HepG2 (cell line): ENCODE measurements around the gene ENO3. TPM values are rescaled to one million over a fixed set of nuclear protein-coding genes. Genes with fewer than 3 reads are reported as not detected.

Experiments used
- CBFB ChIP-seq: sonication (generic); formaldehyde crosslinking; IDR thresholded peaks from 2 replicates; pipeline ENCODE4 v1.4.0; 2020; ENCODE audit warnings: missing genetic modification reagents
- FOXM1 ChIP-seq: sonication (generic); formaldehyde crosslinking; IDR thresholded peaks from 2 replicates; pipeline ENCODE4 v1.5.0; 2020; ENCODE audit warnings: missing genetic modification reagents
- GTF2F1 ChIP-seq: fragments of 150-350 bp; IDR thresholded peaks from 2 replicates; pipeline ENCODE4 v1.6.1; 2014; ENCODE audit warnings: low read length
- HDAC1 ChIP-seq: sonication (generic); formaldehyde crosslinking; IDR thresholded peaks from 2 replicates; pipeline ENCODE4 v1.5.1; 2020; ENCODE audit warnings: mild to moderate bottlenecking, missing genetic modification reagents
- HNF4A ChIP-seq: sonication (generic); formaldehyde crosslinking; IDR thresholded peaks from 2 replicates; pipeline ENCODE4 v1.4.0; 2020; ENCODE audit warnings: missing genetic modification reagents
- JUNB ChIP-seq: sonication (generic); formaldehyde crosslinking; IDR thresholded peaks from 2 replicates; pipeline ENCODE4 v1.8.0; 2022; ENCODE audit warnings: missing genetic modification reagents, mild to moderate bottlenecking, borderline replicate concordance
- KLF6 ChIP-seq: IDR thresholded peaks from 2 replicates; pipeline ENCODE4 v1.8.0; 2016; ENCODE audit warnings: missing biosample characterization, missing genetic modification reagents
- LCORL ChIP-seq, 2 experiments: fragments of 450-650 bp in 1 of 2; sonication (generic) in 1 of 2; formaldehyde crosslinking in 1 of 2; IDR thresholded peaks; 2 replicates each; pipeline versions ENCODE4 v1.5.0 to v1.6.1; 2017 to 2020; ENCODE audit warnings: antibody characterized with exemption in 1 of 2, missing genetic modification reagents in 1 of 2
- POLR2AphosphoS2 ChIP-seq: IDR thresholded peaks from 2 replicates; pipeline ENCODE4 v1.6.1; 2011; ENCODE audit warnings: low read depth, low read length, improper control_type of control experiment
- REXO4 ChIP-seq: sonication (generic); formaldehyde crosslinking; IDR thresholded peaks from 2 replicates; pipeline ENCODE4 v1.8.0; 2022; ENCODE audit warnings: missing genetic modification reagents, mild to moderate bottlenecking, borderline replicate concordance
- SNRNP70 ChIP-seq: fragments of 200-400 bp; formaldehyde crosslinking; IDR thresholded peaks from 2 replicates; pipeline ENCODE4 v1.6.1; 2017; ENCODE audit warnings: mild to moderate bottlenecking, low read depth, low read length, moderate library complexity
- SRF ChIP-seq: IDR thresholded peaks from 2 replicates; pipeline ENCODE4 v1.6.1; 2011; ENCODE audit warnings: mild to moderate bottlenecking, low read depth, low read length, moderate library complexity
- STAT5B ChIP-seq: sonication (generic); formaldehyde crosslinking; IDR thresholded peaks from 2 replicates; pipeline ENCODE4 v1.4.0; 2020; ENCODE audit warnings: missing genetic modification reagents
- ZFP36 ChIP-seq: fragments of 150-350 bp; IDR thresholded peaks from 2 replicates; pipeline ENCODE4 v1.6.1; 2018; ENCODE audit warnings: borderline replicate concordance, low read length, low read depth; ENCODE audit not compliant: partially characterized antibody
- ZFYVE20 ChIP-seq: sonication (generic); formaldehyde crosslinking; IDR thresholded peaks from 2 replicates; pipeline ENCODE4 v1.8.0; 2023; ENCODE audit warnings: low read depth, mild to moderate bottlenecking, moderate library complexity, missing genetic modification reagents, borderline replicate concordance
- ZMYM2 ChIP-seq: sonication (generic); formaldehyde crosslinking; IDR thresholded peaks from 2 replicates; pipeline ENCODE4 v1.8.0; 2022; ENCODE audit warnings: mild to moderate bottlenecking, missing genetic modification reagents
- ZNF282 ChIP-seq: fragments of 450-650 bp; IDR thresholded peaks from 2 replicates; pipeline ENCODE4 v1.6.1; 2018; ENCODE audit not compliant: partially characterized antibody
- ZNF431 ChIP-seq: sonication (generic); formaldehyde crosslinking; IDR thresholded peaks from 2 replicates; pipeline ENCODE4 v1.9.0; 2022; ENCODE audit warnings: missing genetic modification reagents, low read depth, mild to moderate bottlenecking, borderline replicate concordance
- ZNF468 ChIP-seq: sonication (generic); formaldehyde crosslinking; IDR thresholded peaks from 2 replicates; pipeline ENCODE4 v1.8.0; 2022; ENCODE audit warnings: mild to moderate bottlenecking, moderate library complexity, missing genetic modification reagents
- ZNF839 ChIP-seq: sonication (generic); formaldehyde crosslinking; IDR thresholded peaks from 2 replicates; pipeline ENCODE4 v1.4.0; 2020; ENCODE audit warnings: missing genetic modification reagents, mild to moderate bottlenecking, borderline replicate concordance
- polyA plus RNA-seq, 8 experiments: library from polyadenylated mRNA; depleted of rRNA in 3 of 8; stranded (reverse) in 7 of 8; unstranded in 1 of 8; fragments of >200 nt; fragmentation: Illumina TruSeq in 4 of 8; extraction: Trizol in 4 of 8; gene quantifications; 2 replicates each; pipeline versions ENCODE4 v1.2.1 to v1.2.3, GENCODE V29; 2011 to 2016; ENCODE audit warnings: low read depth in 4 of 8, missing spikeins in 1 of 8, mixed read lengths in 1 of 8; ENCODE audit not compliant: insufficient read depth in 1 of 8
- total RNA-seq, 5 experiments: library from RNA; depleted of rRNA; stranded (reverse); fragments of >200 nt; fragmentation: Illumina TruSeq; extraction: Trizol; gene quantifications; 2 replicates each; pipeline ENCODE4 v1.2.3, GENCODE V29; 2016; ENCODE audit warnings: low read depth in 1 of 5
- TF ChIP-seq, protein P1 (sequence below): sonication (generic); formaldehyde crosslinking; IDR thresholded peaks from 2 replicates; pipeline ENCODE4 v1.4.0; 2020; ENCODE audit warnings: mild to moderate bottlenecking, low read depth, missing genetic modification reagents
- TF ChIP-seq, protein P2 (sequence below): sonication (generic); formaldehyde crosslinking; IDR thresholded peaks from 2 replicates; pipeline ENCODE4 v1.4.0; 2020; ENCODE audit warnings: missing genetic modification reagents
- TF ChIP-seq, protein P3 (sequence below): sonication (generic); formaldehyde crosslinking; IDR thresholded peaks from 2 replicates; pipeline ENCODE4 v1.4.0; 2020; ENCODE audit warnings: mild to moderate bottlenecking, missing genetic modification reagents
- TF ChIP-seq, protein P4 (sequence below): sonication (generic); formaldehyde crosslinking; IDR thresholded peaks from 2 replicates; pipeline ENCODE4 v1.5.0; 2020; ENCODE audit warnings: missing genetic modification reagents, mild to moderate bottlenecking, borderline replicate concordance

ENO3 gene
- total and polyA plus RNA-seq, 2 of the 13 experiments (the other 11 are each of a cell fraction or from before 2014, with no cell fraction given): 59.8 to 69.8 TPM

DNA sequence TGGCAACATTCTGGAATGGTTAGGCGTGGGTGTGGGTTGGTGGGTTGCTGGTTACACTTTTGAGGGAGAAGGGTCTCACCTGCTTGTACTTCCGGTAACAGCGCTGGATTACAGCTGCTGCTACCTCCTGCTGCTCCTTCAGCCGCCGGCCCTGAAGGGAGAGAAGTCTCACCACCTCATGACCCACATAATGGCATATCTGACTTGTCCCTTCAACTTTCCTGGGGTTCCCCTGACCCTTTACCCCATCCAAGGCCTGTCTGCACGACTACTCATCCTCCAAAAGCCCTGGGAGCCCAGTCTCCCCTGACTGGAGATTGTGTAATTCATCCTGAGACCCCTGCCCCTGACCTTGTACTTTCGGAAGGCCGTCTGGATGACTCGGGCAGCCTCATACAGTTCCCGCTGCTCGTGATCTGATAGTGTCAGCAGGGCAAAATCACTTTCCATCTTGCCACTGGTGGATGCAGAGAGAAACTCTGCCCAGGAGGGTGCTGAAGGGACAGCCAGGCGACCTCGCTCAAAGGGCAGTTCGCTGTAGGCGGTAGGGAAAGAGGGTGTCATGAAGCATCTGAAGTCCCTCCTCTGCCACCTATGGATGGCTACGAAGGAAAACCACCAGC is 18.7 kb downstream of the ENO3 start (continued):
- TF ChIP-seq HNF4A (CRISPR knock-in tag): peak; percentile 78
- TF ChIP-seq ZNF468 (CRISPR knock-in tag): no peak
- TF ChIP-seq STAT5B (CRISPR knock-in tag): no peak
- no peak for TF ChIP-seq FOXM1 (CRISPR knock-in tag)
- no peak for TF ChIP-seq ZNF282
- no peak for TF ChIP-seq KLF6
- TF ChIP-seq SNRNP70: no peak
- TF ChIP-seq, protein P1, sequence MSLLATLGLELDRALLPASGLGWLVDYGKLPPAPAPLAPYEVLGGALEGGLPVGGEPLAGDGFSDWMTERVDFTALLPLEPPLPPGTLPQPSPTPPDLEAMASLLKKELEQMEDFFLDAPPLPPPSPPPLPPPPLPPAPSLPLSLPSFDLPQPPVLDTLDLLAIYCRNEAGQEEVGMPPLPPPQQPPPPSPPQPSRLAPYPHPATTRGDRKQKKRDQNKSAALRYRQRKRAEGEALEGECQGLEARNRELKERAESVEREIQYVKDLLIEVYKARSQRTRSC (CRISPR knock-in tag): no peak
- TF ChIP-seq ZMYM2 (CRISPR knock-in tag): no peak
- no peak for TF ChIP-seq LCORL (IDR thresholded peaks at IDR 0.05)
- peak; percentile 19; the same call in 1 of the 2 replicates for TF ChIP-seq LCORL (CRISPR knock-in tag; IDR thresholded peaks at IDR 0.05)
- TF ChIP-seq CBFB: no peak
- TF ChIP-seq, protein P2, sequence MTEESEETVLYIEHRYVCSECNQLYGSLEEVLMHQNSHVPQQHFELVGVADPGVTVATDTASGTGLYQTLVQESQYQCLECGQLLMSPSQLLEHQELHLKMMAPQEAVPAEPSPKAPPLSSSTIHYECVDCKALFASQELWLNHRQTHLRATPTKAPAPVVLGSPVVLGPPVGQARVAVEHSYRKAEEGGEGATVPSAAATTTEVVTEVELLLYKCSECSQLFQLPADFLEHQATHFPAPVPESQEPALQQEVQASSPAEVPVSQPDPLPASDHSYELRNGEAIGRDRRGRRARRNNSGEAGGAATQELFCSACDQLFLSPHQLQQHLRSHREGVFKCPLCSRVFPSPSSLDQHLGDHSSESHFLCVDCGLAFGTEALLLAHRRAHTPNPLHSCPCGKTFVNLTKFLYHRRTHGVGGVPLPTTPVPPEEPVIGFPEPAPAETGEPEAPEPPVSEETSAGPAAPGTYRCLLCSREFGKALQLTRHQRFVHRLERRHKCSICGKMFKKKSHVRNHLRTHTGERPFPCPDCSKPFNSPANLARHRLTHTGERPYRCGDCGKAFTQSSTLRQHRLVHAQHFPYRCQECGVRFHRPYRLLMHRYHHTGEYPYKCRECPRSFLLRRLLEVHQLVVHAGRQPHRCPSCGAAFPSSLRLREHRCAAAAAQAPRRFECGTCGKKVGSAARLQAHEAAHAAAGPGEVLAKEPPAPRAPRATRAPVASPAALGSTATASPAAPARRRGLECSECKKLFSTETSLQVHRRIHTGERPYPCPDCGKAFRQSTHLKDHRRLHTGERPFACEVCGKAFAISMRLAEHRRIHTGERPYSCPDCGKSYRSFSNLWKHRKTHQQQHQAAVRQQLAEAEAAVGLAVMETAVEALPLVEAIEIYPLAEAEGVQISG (CRISPR knock-in tag): peak; percentile 23; the same call in 1 of the 2 replicates
- TF ChIP-seq SRF: no peak
- TF ChIP-seq POLR2AphosphoS2: no peak
- 0 out of 2 replicates have a peak, but pooled peaks have one; percentile 45 for TF ChIP-seq HDAC1 (CRISPR knock-in tag)
- TF ChIP-seq, protein P3, sequence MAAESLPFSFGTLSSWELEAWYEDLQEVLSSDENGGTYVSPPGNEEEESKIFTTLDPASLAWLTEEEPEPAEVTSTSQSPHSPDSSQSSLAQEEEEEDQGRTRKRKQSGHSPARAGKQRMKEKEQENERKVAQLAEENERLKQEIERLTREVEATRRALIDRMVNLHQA: no peak
- no peak for TF ChIP-seq ZFYVE20 (CRISPR knock-in tag)
- no peak for TF ChIP-seq ZNF839 (CRISPR knock-in tag)
- no peak for TF ChIP-seq REXO4 (CRISPR knock-in tag)
- TF ChIP-seq JUNB (CRISPR knock-in tag): no peak
- TF ChIP-seq, protein P4, sequence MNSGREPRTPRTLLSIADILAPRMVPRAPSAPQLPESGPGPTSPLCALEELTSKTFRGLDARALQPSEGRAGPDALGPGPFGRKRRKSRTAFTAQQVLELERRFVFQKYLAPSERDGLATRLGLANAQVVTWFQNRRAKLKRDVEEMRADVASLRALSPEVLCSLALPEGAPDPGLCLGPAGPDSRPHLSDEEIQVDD (CRISPR knock-in tag): no peak
- no peak for TF ChIP-seq GTF2F1
- TF ChIP-seq ZFP36: no peak
- TF ChIP-seq ZNF431 (CRISPR knock-in tag): no peak
